Brain pericyte (primary cell): Measurements from ENCODE around the gene WDR45B.

Experiments used
- DNase-seq: peaks from one replicate; pipeline ENCODE4 v3.0.0-alpha.2; 2012; ENCODE audit warnings: low read depth, low spot score

Gene WDR45B

DNA sequence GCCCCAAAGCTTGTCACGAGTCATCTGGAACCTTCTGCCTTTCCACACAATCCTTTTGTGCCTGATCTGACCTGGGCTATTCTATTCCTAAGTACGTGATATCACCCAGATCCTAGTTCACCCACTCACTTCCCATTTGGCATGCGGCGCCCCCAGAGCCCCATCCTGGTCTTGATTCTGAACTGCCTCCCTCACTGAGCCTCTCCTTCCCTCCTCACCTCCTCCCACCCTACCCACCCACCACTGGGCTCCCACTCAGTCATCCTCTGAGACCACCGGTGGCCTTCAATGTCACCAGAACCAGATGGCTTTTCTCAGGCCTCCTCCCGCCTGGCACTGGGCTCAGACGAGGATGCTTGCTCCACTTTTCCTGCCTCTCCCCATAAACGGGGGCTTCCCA, 18.5 kb downstream of the WDR45B start:
- DNase-seq, result no peak

DNA sequence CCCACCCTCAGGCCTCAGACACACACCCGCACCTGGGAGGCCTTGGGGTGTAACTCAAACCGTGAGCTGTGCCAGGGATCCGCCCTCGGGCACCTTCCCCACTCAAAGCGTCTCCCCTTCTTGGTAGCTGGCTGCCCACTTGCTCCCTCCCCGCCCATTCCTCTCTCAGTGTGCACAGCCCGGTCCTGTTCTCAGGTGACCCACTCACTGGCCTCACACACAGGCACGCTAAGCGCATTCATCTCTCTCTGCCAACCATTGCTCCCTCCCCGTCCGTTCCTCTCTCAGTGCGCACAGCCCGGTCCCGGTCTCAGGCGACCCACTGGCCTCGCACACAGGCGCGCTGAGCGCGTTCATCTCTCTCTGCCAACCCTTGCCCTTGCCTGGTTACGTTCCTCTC, 20.8 kb downstream of the WDR45B start:
- DNase-seq, result no peak

DNA sequence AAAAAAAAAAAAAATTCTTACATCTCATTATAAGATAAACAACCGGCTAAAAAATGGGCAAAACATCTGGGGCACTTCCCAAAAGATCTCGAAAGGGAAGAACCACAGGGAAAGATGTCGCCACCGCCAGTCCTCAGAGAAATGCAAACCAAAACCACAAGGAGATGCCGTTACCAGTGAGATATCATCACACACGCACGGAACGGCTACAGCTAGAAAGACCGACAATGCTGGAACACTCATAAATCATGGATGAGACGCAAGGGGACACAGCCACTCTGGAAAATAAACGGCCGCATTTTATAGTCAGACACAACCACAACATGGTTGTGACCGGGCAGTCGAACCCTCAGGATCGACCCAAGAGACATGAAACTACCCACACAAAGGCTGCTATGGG, 24.5 kb downstream of the WDR45B start:
- DNase-seq, result no peak

DNA sequence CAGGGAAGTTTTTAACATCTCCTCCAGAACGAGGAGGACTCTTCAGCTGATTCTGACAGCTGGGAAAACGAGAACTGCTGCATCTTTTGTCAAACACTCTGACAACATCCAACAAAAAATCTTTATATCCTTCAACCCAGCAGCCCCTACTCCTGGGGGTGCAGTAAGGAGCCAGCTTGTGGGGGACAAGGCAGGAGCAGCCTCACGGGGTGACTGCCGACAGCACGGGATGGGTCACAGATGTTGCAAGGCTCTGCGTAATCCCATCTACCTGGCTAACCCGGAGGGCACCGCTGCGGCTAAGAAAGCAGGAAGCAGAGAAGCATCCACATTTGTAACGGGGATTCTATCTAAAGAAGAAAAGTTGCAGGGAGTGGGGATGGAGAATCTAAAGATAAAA, 28.6 kb downstream of the WDR45B start:
- DNase-seq, result no peak

DNA sequence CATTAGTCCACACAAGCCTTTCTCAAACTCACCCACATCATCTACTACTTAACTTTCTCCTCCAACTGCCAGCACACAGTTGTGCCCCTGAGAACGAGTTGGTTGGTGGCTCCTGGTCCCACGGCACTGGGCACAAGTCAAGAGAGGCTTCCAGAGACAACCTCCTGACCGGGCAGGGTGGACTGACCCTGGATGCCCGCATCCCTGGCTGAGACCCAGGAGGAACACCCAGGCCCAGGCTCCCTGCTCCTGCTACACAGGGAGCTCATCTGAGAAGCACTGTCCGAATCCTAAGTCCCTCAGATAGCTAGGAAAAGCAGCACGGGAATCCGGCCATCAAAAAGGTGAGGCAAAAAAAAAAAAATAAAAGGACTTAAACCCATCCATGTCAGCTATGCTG, 29.0 kb downstream of the WDR45B start:
- no peak for DNase-seq

DNA sequence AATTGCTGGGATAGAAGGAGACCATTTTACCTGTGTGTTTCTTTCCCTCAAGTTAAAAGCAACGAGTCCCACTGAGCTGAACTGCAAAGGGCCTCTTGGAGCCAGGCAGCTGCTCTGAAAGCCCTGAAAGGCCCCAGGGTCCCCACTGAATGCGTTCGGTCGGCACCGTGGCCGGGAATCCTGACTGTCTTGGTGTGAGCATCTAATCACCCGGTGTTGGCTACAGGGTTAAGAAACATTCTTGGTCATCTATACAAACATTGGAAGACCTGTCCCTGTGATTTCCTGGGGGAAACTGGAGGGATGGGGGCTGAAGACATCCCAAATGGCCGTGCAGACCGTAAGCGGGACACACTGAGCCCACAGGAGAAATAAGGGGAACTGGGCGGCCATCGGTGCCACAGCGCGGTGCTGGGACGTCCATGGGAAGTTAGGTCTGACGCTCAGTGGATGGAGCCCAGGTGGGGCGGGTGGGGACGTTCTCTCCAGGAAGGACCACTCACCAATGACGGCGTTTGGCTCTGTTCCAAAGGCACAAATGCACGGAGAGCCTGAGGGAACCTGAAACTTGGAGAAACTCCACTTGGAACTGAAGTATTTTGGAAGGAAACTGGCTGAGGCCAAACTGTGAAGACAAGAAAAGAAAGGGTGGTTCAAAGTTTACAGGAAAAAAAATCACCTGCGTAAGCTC, 32.1 kb downstream of the WDR45B start:
- DNase-seq, result no peak

DNA sequence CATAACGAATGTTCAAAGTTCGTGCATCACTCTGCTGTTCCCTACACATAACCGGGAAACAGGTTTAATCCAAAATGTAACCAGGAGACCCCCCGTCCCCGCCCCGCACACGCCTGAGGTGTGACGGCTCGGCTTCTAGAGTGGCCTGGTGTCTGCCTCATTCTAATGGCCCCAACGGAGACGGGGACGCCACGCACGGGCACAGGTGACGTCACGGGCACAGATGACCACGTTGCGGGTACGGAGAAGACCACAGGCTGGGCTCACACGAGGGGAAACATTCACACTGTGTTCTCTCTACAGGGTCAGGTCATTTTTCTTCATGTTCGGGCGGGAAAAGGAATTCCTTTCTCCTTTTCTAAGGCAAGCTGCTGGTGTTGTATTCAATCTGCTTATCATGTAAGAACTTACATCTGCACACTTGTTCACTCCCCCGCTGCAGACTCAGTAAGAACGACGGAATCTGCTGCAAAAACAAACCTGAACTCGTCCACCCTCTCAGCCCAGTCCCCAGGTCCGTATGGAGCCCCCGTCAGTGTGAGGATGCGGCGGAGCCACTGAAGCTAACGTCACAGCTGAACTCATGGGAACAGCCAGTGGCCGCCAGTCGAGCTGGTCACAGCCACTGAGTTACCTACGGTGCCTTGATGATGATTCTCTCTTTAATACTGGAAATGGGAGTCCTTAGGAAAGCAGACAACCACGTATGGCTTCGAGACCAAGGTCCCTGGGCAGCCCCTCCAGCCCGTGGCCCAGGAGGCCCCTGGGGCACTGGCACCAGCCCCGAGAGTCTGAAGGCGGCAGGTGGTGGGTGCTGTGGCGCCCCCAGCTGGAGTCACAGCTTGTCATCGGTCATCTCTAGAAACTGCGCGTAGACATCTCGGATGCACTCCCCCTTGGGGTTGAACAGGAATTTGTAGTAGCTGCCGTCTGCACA, 32.9 kb downstream of the WDR45B start:
- DNase-seq, result no peak

DNA sequence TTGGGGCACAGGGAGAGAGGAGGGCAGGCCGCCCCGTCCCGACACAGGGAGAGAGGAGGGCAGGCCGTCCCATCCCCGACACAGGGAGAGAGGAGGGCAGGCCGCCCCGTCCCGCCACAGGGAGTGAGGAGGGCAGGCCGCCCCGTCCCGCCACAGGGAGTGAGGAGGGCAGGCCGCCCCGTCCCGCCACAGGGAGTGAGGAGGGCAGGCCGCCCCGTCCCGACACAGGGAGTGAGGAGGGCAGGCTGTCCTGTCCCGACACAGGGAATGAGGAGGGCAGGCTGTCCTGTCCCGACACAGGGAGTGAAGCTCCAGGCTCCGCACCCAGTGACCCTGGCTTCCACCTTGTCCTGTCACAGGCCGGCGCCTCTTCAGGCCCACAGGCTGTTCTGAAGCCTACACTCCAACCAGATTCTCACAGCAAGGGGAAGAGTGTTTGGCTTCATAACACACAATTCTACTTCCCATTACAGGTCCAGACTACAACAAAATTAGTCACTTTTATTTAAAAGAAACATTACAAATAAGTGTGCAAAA, 34.1 kb downstream of the WDR45B start:
- DNase-seq, result no peak

DNA sequence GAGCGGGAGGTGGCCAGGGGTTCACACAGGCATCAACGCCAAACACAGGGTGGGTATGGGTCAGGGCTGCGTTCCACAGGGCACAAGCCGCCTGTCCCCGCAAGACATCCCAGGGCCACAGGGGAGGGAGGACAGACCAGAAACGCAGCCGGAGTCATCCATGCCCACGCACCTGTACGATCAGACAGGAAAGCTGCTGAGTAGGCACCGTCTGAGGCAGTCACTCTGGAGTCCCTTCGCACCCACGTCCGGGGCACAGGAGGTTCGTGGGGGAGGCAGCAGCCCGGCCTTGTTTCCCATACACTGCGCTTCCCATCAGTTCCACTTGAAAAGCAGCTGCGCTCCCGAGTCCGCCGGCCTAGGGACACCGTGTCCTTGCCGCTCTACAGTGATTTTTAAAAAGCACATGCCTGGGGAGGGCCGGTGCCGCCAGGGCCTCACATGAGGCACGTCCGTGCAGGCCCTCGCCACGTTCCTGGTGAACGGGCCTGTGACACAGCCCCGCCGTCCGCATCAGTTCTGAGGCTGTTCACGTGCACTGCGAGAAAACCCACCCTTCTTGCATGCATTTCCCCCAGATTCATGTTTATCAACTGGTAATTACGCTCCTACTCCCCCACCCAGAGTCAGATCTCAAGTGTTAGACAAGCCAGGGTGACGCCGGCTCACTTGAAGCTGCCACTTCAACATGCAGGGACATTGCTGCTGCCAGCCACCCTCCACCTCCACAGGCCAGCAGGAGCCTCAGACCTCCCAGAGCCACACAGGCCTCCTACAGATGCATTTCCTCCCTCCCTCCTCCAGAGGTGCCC, 34.8 kb downstream of the WDR45B start:
- no peak for DNase-seq

DNA sequence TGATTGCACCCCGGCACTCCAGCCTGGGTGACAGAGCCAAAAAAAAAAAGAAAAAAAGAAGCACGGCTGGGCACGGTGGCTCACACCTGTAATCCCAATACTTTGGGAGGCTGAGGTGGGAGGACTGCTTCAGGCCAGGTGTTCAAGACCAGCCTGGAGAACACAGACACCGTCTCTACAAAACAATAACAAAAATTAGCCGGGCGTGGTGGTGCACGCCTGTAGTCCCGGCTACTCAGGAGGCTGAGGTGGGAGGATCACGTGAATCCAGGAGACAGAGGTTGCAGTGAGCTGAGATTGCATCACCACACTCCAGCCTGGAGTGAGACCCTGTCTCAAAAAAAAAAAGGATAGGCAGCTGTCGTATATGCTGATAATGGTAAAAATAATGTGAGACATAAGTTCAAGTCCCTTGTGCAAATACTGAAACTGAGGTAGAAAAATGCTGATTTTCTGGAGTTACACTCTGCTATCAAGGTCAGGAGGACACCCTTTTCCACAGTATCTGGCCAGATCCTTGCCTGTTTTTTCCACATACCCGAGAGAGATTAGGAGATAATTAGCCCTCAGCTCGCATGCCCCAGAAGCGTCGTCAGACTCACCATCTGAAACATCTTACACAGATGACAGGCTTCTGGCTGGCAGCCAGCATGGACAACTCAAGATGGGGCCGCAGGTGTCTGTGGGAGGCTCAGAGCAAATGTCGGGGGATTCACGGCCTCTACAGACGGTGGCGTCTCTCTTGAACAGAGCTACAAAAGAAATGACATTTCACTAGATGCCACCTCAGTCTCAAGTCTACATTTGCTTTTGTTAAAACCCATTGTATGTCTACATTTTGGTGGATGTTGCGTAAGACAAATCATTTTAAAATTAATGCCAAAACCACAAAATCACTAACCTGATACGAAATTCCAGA, 36.8 kb downstream of the WDR45B start:
- DNase-seq, result no peak

DNA sequence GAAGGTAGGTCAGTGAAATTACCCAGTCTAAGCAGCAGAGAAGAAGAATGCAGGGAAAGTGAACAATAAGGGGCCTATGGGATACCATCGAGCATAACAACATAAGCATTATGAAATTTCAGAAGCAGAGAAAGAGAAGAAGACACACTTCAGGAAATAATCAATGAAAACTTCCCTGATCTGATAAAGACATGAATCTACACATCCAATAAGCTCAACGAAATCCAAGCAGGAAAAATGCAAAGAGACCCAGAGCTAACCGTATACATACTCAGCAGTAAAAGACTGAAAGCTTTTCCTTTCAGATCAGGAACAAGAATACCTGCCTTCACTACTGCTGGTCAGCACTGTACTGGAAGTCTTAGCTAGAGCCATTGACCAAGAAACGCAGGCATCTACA, 38.6 kb downstream of the WDR45B start:
- DNase-seq, result no peak

DNA sequence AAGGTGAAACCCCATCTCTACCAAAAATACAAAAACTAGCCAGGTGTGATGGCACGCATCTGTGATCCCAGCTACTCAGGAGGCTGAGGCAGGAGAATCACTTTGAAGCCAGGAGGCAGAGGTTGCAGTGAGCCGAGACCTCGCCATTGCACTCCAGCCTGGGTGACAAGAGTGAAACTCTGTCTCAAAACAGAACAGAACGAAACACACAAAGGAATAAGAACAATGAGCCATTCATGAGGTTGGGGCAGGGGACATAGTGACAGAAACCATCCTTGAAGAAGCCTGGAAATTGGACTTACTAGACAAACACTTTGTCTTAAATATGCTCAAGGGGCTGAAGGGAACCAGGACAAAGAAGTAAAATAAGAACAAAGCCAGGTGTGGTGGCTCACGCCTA, 39.4 kb downstream of the WDR45B start:
- DNase-seq, result no peak

DNA sequence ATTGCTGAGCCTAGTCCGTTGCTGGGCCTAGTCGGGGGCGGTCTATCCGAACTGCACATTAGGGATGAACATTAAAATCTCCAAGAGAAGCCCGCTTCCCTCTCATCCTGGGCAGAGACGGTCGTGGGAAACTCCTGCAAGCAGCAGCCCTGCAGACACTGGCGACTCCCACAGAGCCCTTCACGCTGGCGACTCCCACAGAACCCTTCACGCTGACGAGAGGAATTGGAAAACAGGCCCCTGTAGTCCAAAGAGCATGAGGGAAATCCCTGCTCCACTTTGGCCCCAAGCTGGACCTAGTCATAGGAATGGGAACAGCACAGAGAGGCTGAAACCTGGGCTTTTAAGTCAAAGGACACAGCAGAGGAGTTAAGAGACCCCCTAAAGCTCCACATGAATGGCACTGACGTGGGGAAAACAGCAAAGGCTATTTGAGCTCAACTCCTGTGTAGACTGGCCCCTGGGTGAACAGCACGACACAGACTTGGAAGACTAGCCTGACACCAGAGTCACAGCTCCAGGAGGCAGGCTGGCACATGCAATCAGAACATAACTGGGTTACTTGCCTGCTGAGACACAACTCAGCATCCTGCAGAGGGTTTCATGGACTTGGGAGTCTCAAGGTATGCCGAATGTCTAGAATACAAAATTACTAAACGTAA, 42.2 kb downstream of the WDR45B start:
- no peak for DNase-seq

DNA sequence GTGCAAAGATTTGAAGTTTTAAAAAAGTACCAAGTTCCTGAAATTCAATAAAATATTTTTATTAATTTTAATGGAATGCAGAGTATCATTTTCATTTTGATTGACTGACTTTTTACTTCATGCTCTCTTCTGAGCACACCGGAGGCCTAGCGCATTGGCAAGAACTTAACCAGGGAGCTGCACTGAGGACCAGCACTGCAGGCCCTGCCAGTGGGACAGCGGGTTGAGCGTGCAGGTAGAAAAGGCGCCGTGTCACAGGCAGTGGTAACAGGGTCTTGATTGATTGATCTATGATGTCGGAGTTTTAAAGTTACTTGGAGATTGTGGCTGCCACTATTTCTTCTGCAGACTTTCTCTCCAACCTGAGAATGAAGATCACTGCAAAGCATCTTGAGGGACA, 43.7 kb downstream of the WDR45B start:
- DNase-seq, result no peak

DNA sequence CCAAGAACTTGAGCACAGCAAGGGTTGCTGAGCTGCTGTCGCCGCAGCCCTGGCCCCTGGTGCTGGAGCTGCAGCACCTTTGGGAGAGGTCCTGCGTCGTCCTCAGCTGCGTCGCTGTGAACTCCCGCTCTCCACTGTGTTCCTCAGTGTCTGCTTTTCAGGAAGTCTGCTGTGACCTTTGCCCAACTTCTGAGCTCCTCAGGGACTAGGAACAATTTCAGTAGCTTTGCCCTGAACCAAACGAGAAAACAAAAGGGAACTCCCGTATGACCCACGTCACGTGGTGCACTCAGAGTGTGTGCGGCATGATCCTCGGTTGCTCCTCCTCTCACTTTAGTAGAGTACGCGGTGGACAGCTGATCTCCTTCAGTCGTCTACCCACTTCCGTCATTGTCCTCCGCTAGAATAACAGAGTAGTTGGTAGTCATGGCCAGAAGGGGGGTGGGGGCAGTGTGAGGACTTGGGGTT, 44.2 kb downstream of the WDR45B start:
- DNase-seq, result peak; percentile 50

DNA sequence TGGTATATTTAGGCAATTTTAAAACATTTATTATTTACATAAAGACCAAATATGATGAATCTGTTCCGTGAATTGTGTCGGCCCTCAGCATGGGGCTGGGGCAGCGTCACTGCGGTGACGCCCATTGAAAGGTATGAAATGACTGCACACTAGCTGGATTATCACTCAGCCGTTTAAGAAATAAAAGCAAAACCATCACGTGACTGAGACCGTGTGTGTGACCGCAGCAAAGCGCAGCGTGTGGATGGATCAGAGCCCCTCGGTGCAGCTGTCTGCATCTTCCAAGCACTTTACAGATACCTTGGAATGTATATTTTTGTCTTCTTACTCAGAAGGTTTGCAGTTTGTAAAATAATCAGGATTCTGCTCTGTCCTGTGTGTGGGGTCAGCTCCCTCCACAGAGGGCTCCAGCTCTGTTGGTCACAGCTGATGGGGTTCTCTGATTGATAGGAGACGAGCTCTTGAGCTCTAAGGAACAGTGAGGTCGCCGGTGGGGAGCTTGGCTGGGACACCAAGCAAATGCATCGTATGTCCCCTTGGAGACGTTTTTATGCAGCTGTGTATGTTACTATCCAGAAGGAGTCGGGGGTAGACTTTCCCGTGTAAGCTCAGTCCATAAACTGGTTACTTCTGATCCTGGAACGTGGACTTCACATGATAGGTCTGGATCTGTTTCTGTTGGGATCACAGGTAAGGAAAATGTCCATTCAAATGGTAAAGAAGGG, 45.1 kb downstream of the WDR45B start:
- DNase-seq, result peak; percentile 59

DNA sequence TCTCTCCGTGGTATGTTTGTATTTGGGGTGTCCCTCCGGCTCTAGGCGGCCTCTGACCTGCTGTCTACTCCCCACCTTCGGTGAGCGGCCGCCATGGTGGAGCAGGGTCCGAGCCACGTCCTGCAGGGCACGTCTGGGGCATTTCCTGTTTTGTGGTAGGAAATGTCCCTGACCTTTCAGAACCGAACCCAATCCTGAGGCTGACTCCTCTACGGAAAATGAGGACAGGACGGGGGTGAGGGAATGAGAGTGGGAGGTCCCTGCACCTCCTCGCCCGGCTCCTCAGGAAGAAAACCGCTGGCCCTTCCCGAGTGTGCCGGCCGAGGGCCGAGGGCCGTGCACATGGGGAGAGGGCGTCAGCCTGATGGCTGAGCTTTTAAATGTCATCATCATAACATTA, 45.8 kb downstream of the WDR45B start:
- no peak for DNase-seq

DNA sequence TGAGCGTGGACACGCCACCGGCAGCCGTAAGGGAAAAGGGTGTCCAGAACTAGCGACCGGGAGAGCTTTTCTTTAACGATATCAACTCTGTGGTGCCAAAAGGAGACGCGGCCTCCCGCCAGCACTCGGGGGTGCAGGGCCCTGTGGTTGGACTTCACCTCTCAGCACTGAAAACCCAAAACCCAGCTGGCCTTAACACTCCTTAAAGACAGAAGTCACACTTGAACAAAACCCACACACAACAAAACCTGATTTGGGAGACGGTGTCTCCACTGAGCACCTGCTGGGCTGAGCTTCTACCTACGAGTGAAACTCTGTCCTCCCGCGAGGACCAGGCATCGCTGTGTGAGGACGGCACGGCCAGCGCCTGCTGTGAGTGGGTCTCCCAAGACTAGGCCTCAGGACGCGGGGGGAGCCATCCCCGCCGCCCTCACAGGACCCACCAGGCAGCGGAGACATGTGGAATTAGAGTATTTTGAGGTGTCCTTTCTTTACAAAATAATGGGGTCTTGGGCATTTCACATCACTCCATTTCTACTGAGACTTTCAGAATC, 46.7 kb downstream of the WDR45B start:
- no peak for DNase-seq

DNA sequence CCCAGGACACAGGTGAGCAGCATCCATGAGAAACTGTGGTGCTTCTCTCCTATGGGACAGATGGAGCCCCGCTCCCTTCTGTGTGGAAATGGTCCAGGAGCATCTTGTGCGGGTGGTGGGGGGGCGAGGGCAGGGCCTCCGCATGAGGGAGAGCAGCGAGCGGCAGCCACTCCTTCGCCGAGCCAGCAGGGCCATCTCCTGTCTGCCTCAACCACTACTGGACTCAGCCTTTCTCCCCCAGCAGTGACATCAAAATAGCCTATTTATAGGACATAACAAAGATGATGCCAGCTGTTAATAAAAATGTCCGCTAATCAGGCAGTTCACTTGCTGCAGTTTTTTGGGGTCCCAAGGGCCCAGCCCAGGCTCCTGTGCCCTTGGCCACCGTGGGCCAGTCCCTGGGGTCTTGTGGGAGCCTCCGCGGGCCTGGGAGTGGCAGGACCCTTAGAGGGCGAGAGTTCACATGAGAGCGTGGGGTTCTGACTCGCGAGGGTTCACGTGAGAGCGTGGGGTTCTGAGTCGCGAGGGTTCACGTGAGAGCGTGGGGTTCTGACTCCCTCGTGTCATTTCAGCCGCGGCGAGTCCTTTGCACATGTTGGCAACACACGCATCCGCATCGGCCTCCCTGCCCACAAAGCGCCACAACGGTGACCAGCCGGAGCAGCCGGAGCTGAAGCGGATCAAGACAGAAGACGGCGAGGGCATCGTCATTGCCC, 47.4 kb downstream of the WDR45B start:
- DNase-seq, result no peak
